SIG-M5 treated with dmso at 0.1 percent for 504 hours (cell line): ENCODE measurements around the gene GAREM1.
"Not testable (repeated sequence)": the region's sequence is repeated elsewhere in the genome, so short reads cannot be mapped to it uniquely, and the experiment has no call there.

Experiments used
- DNase-seq: peaks from one replicate; lab custom pipeline; 2025; ENCODE audit not compliant: unreplicated experiment; lab: John Stamatoyannopoulos, UW

The GAREM1 gene

GRCh38 chr18:32261003-32261402 is 209.7 kb downstream of the GAREM1 start:
- no peak for DNase-seq

- no peak for DNase-seq
Measured at GRCh38 chr18:32259553-32259952, 211.1 kb downstream of the GAREM1 start.

- DNase-seq, result no peak
Measured at GRCh38 chr18:32258558-32259204, 212.0 kb downstream of the GAREM1 start.

DNA sequence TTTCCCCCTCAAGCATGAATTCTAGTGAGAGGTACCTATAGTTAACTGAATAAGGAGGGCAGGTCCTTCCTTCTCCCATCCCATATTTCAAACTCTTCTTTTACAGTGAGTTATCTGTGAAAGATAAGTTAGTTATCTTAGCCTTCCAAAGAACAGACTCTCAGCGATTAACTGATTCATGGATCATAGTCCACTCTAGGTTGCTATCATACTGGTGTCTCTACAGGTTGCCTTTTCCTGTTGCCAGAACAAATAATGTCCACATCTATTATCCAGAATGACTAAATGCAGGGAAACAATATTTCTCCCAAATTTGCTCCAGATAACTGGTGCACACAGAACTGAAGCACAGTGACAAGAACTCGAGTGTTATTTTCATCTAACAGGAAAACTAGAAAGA is 212.5 kb downstream of the GAREM1 start:
- DNase-seq, result no peak

DNA sequence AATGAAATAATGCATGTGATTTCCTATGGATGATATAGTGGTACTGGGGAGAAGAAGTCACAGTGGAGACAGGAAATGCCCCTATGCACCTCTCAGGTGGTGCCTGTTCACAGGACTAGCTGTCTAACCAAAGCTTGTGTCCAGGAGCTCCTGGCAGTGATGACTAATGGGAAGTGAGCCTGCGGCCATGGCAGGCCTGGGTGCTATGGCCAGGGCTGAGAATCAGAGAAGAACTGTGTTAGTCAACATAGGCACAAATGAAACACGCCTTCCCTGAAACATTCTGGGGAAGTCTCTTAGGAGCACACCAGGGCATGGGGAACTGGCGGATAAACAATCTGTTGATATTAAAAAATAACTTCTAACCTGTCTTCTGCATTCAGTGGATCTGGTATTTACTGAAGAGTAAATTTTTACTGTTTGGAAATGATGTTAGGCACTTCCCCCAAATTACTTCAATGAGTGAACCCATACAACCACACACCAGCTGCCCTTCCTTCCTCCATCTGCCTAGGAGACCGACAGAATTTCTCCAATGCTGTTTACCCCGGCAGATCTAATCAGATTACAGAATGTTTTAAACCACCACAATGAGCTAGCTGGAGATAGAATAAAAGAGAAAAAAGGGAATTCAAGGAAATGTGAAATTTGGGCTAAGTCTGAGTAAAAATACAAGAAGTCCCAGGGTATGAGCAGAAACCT is 213.4 kb downstream of the GAREM1 start:
- DNase-seq, result no peak

DNA sequence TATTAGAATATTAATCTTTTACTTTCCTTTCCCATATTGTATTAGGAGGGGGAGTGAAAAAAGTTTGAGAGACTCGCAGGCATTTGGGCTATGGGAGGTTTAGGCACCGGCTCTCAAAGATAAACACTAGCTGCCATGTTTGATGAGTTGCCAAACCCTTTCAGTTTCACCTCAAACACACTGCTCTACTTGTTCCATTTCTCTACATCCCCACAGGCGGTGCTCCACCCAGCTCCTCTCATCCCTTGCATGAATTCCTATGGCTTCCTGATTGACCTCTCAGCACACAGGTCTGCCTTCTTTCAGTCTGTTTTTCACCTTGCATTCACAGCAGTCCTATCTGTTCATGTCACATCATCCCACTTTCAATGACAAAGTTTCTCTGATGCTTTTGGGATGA is 215.1 kb downstream of the GAREM1 start:
- DNase-seq, result no peak

GRCh38 chr18:32252141-32252860 is 218.4 kb downstream of the GAREM1 start:
- DNase-seq, result no peak

GRCh38 chr18:32251466-32251865 is 219.2 kb downstream of the GAREM1 start:
- DNase-seq, result no peak

DNA sequence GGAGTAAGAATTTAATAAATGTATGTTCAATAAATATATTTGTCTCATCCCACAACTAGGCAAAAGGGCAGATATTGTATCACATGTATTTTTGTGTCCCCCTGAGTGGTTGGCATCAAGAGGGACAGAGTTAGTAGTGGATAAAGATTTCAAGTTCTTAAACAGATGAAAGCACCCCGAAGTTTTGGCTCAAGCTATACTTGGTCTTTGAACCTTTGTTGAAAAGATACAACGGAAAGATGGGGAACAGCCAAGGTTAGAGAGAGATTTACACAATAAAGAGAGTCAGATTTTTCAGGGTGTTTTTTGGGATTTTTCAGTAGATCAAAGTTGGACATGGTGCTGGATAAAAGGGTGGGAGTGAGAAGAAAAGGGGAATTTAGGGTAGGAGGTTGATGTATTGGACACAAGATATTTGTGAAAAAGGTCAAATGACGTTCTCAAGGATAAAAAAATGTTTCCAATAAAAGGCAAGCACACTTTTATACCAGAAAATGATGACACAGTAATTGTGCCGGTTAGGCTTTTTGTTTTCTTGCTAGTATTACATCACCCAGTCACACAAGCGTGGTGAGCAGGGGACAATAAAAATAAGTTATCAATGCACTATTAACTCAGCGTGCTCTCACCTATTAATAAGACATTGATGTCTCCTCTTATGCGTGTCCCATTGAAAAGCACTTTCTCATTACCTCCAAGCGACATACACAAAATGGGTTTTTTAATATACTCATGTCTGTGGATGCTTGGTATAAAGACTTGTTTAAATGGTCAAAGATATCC is 221.3 kb downstream of the GAREM1 start:
- no peak for DNase-seq

DNA sequence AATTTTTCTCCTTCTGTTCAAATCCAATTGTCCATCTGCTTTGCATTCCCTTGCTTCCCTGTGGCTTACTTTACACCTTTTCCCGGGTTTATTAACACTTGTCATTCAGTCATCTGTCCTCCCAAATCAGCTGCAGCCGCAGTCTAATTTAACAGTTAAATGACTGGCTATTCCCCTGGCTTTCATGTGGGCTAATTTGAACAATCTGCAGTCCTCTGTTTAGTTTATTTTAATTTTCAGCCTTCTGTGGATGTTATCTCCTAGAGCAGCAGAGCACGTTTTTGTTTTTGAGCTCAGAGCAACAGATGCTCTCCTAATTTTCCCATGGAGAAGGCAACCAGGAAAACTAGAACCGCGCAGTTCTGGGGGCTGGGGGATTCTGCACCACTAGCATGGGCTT is 225.8 kb downstream of the GAREM1 start:
- DNase-seq, result no peak

- DNase-seq, result no peak
Measured at GRCh38 chr18:32243358-32243757, 227.3 kb downstream of the GAREM1 start.

DNA sequence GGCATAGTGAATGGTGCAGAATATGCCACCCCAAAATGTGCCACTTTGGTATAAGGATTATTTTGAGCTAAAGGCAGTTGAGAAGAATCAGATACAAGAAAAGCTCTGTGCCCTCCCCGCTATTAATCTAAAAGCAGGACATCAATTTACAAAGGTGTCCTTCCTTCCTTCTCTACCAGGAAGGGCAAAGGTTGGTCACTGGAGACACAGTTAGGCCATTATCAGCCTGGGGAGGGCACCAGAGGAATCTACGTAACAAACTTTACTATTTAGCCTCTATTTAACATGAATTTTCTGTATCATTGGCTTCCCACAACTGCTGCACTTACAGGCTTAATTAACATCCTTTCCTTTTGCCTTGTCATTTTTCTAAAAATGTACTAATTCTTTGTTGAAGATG is 228.3 kb downstream of the GAREM1 start:
- no peak for DNase-seq

- DNase-seq, result no peak
Measured at GRCh38 chr18:32238635-32239268, 231.9 kb downstream of the GAREM1 start.

- no peak for DNase-seq
Measured at GRCh38 chr18:32237049-32237448, 233.6 kb downstream of the GAREM1 start.

DNA sequence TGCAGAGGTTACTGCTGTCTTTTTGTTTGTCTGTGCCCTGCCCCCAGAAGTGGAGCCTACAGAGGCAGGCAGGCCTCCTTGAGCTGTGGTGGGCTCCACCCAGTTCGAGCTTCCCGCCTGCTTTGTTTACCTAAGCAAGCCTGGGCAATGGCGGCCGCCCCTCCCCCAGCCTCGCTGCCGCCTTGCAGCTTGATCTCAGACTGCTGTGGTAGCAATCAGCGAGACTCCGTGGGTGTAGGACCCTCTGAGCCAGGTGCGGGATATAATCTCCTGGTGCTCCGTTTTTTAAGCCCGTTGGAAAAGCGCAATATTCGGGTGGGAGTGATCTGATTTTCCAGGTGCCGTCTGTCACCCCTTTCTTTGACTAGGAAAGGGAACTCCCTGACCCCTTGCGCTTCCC is 237.3 kb downstream of the GAREM1 start:
- DNase-seq, result not testable (repeated sequence)

GRCh38 chr18:32219431-32220018 is 251.2 kb downstream of the GAREM1 start:
- DNase-seq, result no peak

DNA sequence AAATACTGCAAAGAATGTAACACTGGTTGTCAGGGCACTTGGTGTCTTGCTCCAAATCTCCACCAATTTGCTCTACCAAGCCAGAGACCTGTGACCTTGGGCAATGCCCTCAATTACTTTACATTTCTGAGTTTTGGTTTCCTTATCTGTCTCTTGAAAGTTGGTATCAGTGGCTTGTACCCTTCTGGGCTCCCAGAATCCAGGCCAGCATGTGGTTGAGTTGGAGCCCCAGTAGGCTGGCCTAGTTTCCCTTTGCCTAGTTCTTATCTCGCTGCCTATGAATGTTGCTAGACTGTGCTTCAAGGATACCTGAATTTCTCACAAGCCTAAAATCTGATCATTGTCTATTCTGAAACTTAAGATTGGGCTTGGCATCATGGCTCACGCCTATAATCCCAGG is 254.3 kb downstream of the GAREM1 start:
- DNase-seq, result no peak

GRCh38 chr18:32213693-32214092 is 257.0 kb downstream of the GAREM1 start:
- DNase-seq, result no peak
